PFSK-1 (cell line): ENCODE data around the gene ZIC1.

ENCODE experiments used
- POLR2AphosphoS5 ChIP-seq: IDR thresholded peaks from 2 replicates; pipeline ENCODE4 v1.6.1; 2012; ENCODE audit warnings: low read depth, mild to moderate bottlenecking, control low read depth, low read length, moderate library complexity
- SIN3A ChIP-seq: IDR thresholded peaks from 2 replicates; pipeline ENCODE4 v1.6.1; 2012; ENCODE audit warnings: mild to moderate bottlenecking, low read length, moderate library complexity, borderline replicate concordance; ENCODE audit not compliant: insufficient read depth
- TAF1 ChIP-seq: IDR thresholded peaks from 2 replicates; pipeline ENCODE4 v1.6.1; 2012; ENCODE audit warnings: low read length, control low read depth, borderline replicate concordance; ENCODE audit not compliant: insufficient read depth

DNA sequence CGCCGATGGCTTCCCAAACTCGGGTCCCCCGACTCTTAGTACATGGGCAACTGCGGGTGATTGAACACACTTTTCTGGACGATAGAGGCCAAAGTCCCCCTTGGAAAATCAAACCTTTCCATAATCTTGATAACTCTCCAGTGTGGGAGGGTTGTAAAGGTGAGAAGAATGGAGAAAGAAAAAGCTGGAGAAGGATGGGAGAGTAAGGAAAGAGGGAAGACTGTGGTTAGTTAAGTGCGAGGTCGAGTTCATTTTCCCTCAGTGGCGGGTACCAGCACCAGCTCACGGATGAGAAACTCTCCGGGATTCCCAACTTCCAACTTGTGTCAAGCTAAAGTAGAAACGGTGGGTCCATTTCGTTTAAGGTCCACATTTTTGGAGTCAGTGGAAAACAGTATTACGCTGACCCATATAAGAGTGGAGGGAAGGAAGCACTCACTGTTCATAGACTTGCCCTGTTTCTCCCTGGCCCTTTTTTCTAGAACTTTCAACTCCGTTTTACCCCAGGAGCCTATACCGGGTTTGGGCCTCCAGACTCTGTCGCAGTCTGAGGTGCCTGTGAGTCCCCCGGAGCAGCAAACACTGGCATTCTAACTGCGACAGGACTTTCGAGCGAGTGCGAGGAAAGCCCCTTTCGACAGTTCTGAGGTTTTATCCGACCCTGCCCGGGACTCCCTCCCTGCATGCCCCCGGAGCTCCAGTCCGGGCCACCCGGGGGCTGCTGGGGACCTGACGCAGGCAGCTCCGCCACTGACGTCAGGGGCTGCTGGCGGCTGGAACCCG is 14.8 kb downstream of the ZIC1 start:
- TF ChIP-seq POLR2AphosphoS5 (no peak), TAF1 (no peak), SIN3A (no peak)
